Neutrophil (primary cell): ENCODE measurements around the gene SMARCE1.

ENCODE experiments used
- H3K27ac ChIP-seq: fragments of 200-600 bp; sonication (generic); 2 replicates; pipeline ENCODE4 v1.5.1; 2016; ENCODE audit warnings: mild to moderate bottlenecking, moderate library complexity
- H3K27me3 ChIP-seq: fragments of 200-600 bp; sonication (generic); 2 replicates; pipeline ENCODE4 v1.6.0; 2016; ENCODE audit warnings: mild to moderate bottlenecking
- H3K36me3 ChIP-seq: fragments of 200-600 bp; sonication (generic); 2 replicates; pipeline ENCODE4 v1.5.1; 2017
- H3K4me1 ChIP-seq, 2 experiments: fragments of 200-600 bp in 1 of 2; sonication (generic) in 1 of 2; 1 replicate in 1 of 2; 2 replicates in 1 of 2; pipeline versions ENCODE4 v1.5.1 to v1.6.1; 2013 to 2016; ENCODE audit warnings: low read depth in 1 of 2, low read length in 1 of 2, mild to moderate bottlenecking in 1 of 2, moderate library complexity in 1 of 2; ENCODE audit not compliant: control insufficient read depth in 1 of 2, insufficient read depth in 1 of 2
- H3K4me3 ChIP-seq, 2 experiments: fragments of 200-600 bp in 1 of 2; sonication (generic) in 1 of 2; 1 replicate in 1 of 2; 2 replicates in 1 of 2; pipeline ENCODE4 v1.5.1; 2013 to 2016; ENCODE audit warnings: low read depth in 1 of 2, low read length in 1 of 2, mild to moderate bottlenecking in 1 of 2, moderate library complexity in 1 of 2
- H3K9me3 ChIP-seq: fragments of 200-600 bp; sonication (generic); 2 replicates; pipeline ENCODE4 v1.5.1; 2016
- TF ChIP-seq, protein P1 (sequence below): fragments of 200-600 bp; sonication (generic); IDR thresholded peaks from 2 replicates; pipeline ENCODE4 v1.5.1; 2016; ENCODE audit warnings: antibody characterized with exemption

Gene SMARCE1

DNA sequence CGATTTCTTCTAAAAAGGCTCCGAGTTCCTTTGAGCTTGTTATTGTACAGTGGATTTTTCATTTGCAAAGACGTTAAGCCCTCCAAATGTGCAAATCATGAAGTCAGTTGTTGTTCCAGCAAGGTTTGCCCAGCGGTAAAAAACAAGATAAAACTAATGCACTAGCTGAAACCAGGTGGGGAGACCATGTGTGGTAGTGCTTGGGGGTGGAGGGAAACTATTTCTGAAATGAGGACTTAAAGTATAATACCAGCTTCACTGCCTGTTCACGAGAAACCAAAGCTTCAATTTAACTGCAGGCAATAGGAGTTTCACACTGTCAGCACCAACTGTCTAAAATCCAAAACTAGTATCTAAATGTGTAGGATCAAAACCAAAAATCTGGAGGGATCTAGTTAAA, 22.3 kb downstream of the SMARCE1 start:
- Histone ChIP-seq H3K4me1 (no peaks in the 10 kb centered on the region), H3K9me3 (no peaks in the 10 kb centered on the region), H3K27ac (no peak overlapping the region), H3K4me3 (no peak overlapping the region), H3K27me3 (peaks cover 30% of the 10 kb centered on the region), H3K36me3 (peaks cover 36% of the 10 kb centered on the region)
- TF ChIP-seq, protein P1, sequence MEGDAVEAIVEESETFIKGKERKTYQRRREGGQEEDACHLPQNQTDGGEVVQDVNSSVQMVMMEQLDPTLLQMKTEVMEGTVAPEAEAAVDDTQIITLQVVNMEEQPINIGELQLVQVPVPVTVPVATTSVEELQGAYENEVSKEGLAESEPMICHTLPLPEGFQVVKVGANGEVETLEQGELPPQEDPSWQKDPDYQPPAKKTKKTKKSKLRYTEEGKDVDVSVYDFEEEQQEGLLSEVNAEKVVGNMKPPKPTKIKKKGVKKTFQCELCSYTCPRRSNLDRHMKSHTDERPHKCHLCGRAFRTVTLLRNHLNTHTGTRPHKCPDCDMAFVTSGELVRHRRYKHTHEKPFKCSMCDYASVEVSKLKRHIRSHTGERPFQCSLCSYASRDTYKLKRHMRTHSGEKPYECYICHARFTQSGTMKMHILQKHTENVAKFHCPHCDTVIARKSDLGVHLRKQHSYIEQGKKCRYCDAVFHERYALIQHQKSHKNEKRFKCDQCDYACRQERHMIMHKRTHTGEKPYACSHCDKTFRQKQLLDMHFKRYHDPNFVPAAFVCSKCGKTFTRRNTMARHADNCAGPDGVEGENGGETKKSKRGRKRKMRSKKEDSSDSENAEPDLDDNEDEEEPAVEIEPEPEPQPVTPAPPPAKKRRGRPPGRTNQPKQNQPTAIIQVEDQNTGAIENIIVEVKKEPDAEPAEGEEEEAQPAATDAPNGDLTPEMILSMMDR: no peak

GRCh38 chr17:40623419-40624210, 24.0 kb downstream of the SMARCE1 start:
- H3K4me1 ChIP-seq: peaks cover 5 to 6% of the 10 kb centered on the region in 2 experiments
- TF ChIP-seq, protein P1: no peak
- no peak overlapping the region for H3K4me3 ChIP-seq
- peaks cover 47% of the 10 kb centered on the region for H3K27me3 ChIP-seq
- peaks cover 19% of the 10 kb centered on the region for H3K36me3 ChIP-seq
- no peaks in the 10 kb centered on the region for H3K9me3 ChIP-seq
- H3K27ac ChIP-seq: no peak overlapping the region

GRCh38 chr17:40622509-40622928, 25.1 kb downstream of the SMARCE1 start:
- Histone ChIP-seq H3K4me3 (no peak overlapping the region), H3K27ac (no peak overlapping the region), H3K36me3 (peaks cover 8% of the 10 kb centered on the region), H3K9me3 (no peaks in the 10 kb centered on the region), H3K4me1 (peaks cover 5 to 6% of the 10 kb centered on the region in 2 experiments), H3K27me3 (peaks cover 51% of the 10 kb centered on the region)
- TF ChIP-seq, protein P1: no peak

GRCh38 chr17:40621578-40621977, 26.0 kb downstream of the SMARCE1 start:
- TF ChIP-seq, protein P1: no peak
- Histone ChIP-seq H3K27ac (no peak overlapping the region), H3K9me3 (no peaks in the 10 kb centered on the region), H3K27me3 (peaks cover 58% of the 10 kb centered on the region), H3K4me3 (no peak overlapping the region), H3K36me3 (no peaks in the 10 kb centered on the region), H3K4me1 (peaks cover 5 to 6% of the 10 kb centered on the region in 2 experiments)

- TF ChIP-seq, protein P1: no peak
- Histone ChIP-seq H3K4me1 (peaks cover 5 to 6% of the 10 kb centered on the region in 2 experiments), H3K9me3 (no peaks in the 10 kb centered on the region), H3K4me3 (no peak overlapping the region), H3K36me3 (no peaks in the 10 kb centered on the region), H3K27me3 (peaks cover 64% of the 10 kb centered on the region), H3K27ac (no peak overlapping the region)
These were observed 26.6 kb downstream of the SMARCE1 start for GRCh38 chr17:40621019-40621418.
